Measurements from ENCODE around the gene KIF1A.

DNA sequence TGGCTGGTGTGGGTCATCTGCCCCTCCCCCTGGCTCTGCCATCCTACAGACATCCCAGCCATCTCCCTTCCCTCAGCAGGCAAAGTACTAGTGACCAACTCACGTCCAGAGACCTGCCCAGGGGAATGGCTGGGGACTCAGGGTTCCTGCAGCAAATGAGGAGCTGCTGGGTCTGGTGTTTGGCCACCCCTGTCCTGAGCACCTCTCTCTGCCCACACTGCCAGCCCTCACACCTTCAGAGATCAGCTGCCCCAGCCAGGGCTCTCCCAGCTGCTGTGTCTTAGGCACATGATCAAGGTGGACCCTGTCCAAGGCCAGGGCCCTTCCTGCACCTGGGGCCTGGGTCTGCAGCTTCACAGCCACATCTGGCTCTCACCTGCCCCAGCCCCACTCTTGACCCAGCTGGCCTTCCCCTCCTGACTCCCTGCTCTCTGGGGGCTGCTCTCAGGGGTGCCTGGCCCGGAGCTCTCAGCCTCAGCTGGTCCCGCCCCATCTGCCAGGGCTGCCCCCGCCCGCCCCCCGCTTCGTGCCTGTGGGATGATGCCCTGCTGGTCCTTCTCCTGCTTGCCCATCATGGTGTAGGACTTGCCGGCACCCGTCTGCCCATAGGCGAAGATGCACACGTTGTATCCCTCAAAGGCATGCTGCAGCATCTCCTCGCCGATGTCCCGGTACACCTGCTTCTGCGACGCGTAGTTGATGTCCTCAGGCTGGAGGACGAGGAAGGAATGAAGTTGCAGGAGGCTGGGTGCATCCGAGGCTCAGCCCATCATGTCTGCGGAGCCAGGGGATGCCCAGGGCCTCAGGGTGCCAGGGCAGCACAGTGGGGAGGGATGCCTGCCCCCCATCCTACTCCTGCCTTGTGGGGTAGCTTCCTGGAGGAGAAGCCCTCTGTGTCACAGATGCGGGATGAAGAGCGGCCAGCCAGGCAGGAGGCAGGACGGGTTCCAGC, 32.2 kb downstream of the KIF1A start:
- TF ChIP-seq, protein P1, sequence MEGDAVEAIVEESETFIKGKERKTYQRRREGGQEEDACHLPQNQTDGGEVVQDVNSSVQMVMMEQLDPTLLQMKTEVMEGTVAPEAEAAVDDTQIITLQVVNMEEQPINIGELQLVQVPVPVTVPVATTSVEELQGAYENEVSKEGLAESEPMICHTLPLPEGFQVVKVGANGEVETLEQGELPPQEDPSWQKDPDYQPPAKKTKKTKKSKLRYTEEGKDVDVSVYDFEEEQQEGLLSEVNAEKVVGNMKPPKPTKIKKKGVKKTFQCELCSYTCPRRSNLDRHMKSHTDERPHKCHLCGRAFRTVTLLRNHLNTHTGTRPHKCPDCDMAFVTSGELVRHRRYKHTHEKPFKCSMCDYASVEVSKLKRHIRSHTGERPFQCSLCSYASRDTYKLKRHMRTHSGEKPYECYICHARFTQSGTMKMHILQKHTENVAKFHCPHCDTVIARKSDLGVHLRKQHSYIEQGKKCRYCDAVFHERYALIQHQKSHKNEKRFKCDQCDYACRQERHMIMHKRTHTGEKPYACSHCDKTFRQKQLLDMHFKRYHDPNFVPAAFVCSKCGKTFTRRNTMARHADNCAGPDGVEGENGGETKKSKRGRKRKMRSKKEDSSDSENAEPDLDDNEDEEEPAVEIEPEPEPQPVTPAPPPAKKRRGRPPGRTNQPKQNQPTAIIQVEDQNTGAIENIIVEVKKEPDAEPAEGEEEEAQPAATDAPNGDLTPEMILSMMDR (optimal IDR thresholded peaks at IDR 0.05 in 1 of 3, IDR thresholded peaks at IDR 0.05 in 1 of 3, conservative IDR thresholded peaks at IDR 0.05 in 1 of 3; ENCODE audit: extremely low read depth in 1 of 3, insufficient read depth in 2 of 3, low read length in 3 of 3): no peak
- TF ChIP-seq EZH2 (IDR thresholded peaks at IDR 0.05; ENCODE audit: low read length): no peak
